ENCODE data around the gene TIMP2.
"Not testable (repeated sequence)": the region's sequence is repeated elsewhere in the genome, so short reads cannot be mapped to it uniquely, and the experiment has no call there.

TIMP2 gene

DNA sequence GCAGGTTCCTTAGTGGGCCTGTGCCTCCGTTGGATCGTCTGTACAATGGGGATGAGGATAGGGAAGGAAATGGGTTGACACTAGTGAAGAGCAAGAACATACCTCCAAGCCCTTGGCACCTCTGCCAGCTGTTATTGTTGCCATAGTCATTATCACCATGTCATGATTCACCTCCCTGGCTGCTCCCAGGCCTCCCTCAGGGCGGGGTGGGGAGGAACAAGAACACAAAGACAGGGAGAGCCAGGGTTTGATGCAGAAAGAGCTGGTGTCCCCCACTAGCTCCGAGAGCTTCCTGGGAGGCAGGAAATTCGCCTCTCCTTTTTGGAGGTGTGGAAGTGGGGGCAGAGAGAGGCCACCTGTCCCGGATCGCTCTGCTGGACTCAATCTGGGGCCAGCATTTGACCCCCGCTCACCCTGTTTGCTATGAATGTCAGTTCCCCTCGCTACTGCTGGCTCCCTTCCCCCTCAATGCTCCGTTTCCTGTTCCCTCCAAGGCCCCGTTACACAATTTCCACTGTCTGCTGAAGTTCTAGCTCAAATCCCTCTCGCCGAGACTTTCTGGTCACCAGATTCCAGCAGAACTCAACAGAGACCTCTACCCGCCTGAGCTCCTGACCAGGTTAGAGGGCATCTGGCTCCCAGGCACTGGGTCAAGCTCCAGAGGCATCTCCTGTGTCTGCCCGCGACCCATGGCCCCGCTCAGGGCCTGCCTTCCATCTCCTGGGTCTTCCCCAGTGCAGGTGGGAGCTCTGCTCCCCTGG, 9.1 kb downstream of the TIMP2 start:
- Histone ChIP-seq H3K27me3 (ENCODE audit: control insufficient read depth, insufficient read depth, low read length) (no peaks in the 10 kb centered on the region), H3K4me3 (ENCODE audit: low read depth, low read length) (no peak overlapping the region), H3K9ac (ENCODE audit: low read length) (no peak overlapping the region), H3K4me1 (ENCODE audit: control insufficient read depth, insufficient read depth, low read length) (peaks cover 11% of the 10 kb centered on the region), H3K9me3 (ENCODE audit: control insufficient read depth, insufficient read depth, low read depth, low read length) (no peaks in the 10 kb centered on the region), H3K36me3 (ENCODE audit: control insufficient read depth, insufficient read depth, low read length) (no peaks in the 10 kb centered on the region; the same call in 1 of the 2 replicates), H3K27ac (ENCODE audit: low read depth, low read length) (no peak overlapping the region)

DNA sequence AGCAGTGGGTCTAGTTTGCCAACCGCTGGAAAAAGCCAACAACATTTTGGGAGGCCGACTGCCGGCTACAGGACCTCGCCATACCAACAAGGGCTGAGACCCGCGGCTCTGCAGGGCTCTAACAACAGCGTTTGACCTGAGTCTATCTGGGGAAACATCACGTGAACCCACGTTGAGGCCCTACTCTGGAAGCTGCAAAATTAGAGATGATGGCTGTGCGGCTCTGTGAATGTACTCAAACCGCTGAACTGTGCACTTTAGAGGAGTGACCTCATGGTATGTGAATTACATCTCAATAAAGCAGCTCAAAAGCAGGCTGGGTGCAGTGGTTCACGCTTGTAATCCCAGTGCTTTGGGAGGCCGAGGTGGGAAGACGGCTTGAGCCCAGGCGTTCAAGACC, 12.1 kb downstream of the TIMP2 start:
- Histone ChIP-seq H3K4me3 (ENCODE audit: low read depth, low read length) (no peak overlapping the region), H3K36me3 (ENCODE audit: control insufficient read depth, insufficient read depth, low read length) (no peaks in the 10 kb centered on the region; the same call in 1 of the 2 replicates), H3K9me3 (ENCODE audit: control insufficient read depth, insufficient read depth, low read depth, low read length) (no peaks in the 10 kb centered on the region), H3K4me1 (ENCODE audit: control insufficient read depth, insufficient read depth, low read length) (peaks cover 15% of the 10 kb centered on the region), H3K9ac (ENCODE audit: low read length) (no peak overlapping the region), H3K27me3 (ENCODE audit: control insufficient read depth, insufficient read depth, low read length) (no peaks in the 10 kb centered on the region), H3K27ac (ENCODE audit: low read depth, low read length) (no peak overlapping the region)

- Histone ChIP-seq H3K27ac (ENCODE audit: low read depth, low read length) (no peak overlapping the region), H3K4me1 (ENCODE audit: control insufficient read depth, insufficient read depth, low read length) (peaks cover 15% of the 10 kb centered on the region), H3K4me3 (ENCODE audit: low read depth, low read length) (no peak overlapping the region), H3K9ac (ENCODE audit: low read length) (no peak overlapping the region), H3K27me3 (ENCODE audit: control insufficient read depth, insufficient read depth, low read length) (no peaks in the 10 kb centered on the region), H3K9me3 (ENCODE audit: control insufficient read depth, insufficient read depth, low read depth, low read length) (no peaks in the 10 kb centered on the region), H3K36me3 (ENCODE audit: control insufficient read depth, insufficient read depth, low read length) (no peaks in the 10 kb centered on the region; the same call in 1 of the 2 replicates)
These were observed 13.1 kb downstream of the TIMP2 start for GRCh38 chr17:78912082-78912481.

DNA sequence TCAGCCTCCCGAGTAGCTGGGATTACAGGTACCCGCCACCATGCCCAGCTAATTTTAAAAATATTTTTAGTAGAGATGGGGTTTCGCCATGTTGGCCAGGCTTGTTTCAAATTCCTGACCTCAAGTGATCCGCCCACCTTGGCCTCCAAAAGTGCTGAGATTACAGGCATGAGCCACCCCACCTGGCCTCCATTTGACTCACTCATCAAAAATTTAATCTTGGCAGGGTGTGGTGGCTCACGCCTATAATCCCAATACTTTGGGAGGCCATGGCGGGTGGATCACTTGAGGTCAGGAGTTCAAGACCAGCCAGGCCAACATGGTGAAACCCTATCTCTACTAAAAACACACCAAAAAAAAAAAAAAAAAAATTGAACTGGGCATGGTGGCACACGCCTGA, 13.6 kb downstream of the TIMP2 start:
- H3K4me1 ChIP-seq (ENCODE audit: control insufficient read depth, insufficient read depth, low read length): peaks cover 12% of the 10 kb centered on the region
- H3K36me3 ChIP-seq (ENCODE audit: control insufficient read depth, insufficient read depth, low read length); H3K27me3 ChIP-seq (ENCODE audit: control insufficient read depth, insufficient read depth, low read length); H3K4me3 ChIP-seq (ENCODE audit: low read depth, low read length); H3K27ac ChIP-seq (ENCODE audit: low read depth, low read length); H3K9me3 ChIP-seq (ENCODE audit: control insufficient read depth, insufficient read depth, low read depth, low read length); H3K9ac ChIP-seq (ENCODE audit: low read length): not testable (repeated sequence)

DNA sequence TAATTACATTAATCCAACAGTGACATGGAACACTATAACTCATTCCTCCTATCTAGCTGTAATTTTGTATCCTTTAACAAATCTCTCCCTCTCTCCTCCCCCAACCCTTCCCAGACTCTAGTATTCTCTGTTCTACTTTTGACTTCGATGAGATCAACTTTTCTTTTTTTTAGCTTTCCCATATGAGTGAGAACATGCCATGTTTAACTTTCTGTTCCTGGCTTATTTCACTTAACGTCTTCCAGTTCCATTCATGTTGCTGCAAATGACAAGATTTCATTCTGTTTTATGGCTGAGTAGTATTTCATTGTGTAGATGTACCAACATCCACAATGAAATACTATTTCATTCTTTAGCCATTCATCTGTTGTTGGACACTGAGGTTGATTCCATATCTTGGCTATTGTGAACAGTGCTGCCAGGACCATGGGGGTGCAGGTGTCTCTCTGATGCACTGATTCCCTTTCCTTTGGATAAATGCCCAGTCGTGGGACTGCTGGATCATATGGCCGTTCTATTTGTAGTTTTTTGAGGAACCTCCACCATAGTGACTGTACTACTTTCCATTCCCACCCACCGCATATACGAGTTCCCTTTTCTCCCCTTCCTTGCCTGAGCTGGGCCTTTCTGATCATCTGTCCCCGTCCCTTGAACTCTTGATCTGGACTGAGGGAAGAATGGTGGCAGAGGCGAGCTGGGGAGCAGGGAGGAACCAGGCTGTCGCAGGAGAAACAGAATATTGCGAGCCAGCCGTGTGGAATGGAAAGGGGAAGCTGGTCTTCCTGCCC, 14.5 kb downstream of the TIMP2 start:
- no peaks in the 10 kb centered on the region; the same call in 1 of the 2 replicates for H3K36me3 ChIP-seq (ENCODE audit: control insufficient read depth, insufficient read depth, low read length)
- H3K4me3 ChIP-seq (ENCODE audit: low read depth, low read length): no peak overlapping the region
- no peak overlapping the region for H3K27ac ChIP-seq (ENCODE audit: low read depth, low read length)
- H3K27me3 ChIP-seq (ENCODE audit: control insufficient read depth, insufficient read depth, low read length): no peaks in the 10 kb centered on the region
- no peaks in the 10 kb centered on the region for H3K9me3 ChIP-seq (ENCODE audit: control insufficient read depth, insufficient read depth, low read depth, low read length)
- peaks cover 4% of the 10 kb centered on the region; the same call in 1 of the 2 replicates for H3K4me1 ChIP-seq (ENCODE audit: control insufficient read depth, insufficient read depth, low read length)
- no peak overlapping the region for H3K9ac ChIP-seq (ENCODE audit: low read length)

DNA sequence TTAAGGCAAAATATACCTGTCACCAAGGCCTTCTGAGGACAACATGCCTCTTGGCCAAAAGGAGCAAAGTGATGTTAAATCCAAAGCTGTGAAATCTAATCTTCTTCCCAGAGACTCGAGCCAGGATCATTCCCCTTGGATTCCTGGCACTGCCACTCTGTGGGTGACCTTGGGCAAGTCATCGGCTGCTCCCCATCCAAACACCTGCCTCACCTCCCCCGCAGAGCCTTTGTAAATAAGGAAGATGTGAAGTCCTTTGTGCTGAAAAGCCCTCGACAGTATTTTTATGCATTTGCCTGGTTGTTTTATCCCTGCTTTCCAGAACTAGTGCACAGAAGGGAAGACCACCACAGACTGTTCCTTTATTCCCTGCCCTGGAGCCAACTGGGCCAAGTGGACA, 16.8 kb downstream of the TIMP2 start:
- Histone ChIP-seq H3K4me3 (ENCODE audit: low read depth, low read length) (no peak overlapping the region), H3K9me3 (ENCODE audit: control insufficient read depth, insufficient read depth, low read depth, low read length) (no peaks in the 10 kb centered on the region), H3K27me3 (ENCODE audit: control insufficient read depth, insufficient read depth, low read length) (no peaks in the 10 kb centered on the region), H3K27ac (ENCODE audit: low read depth, low read length) (no peak overlapping the region), H3K4me1 (ENCODE audit: control insufficient read depth, insufficient read depth, low read length) (peaks cover 4% of the 10 kb centered on the region; the same call in 1 of the 2 replicates), H3K36me3 (ENCODE audit: control insufficient read depth, insufficient read depth, low read length) (no peaks in the 10 kb centered on the region; the same call in 1 of the 2 replicates), H3K9ac (ENCODE audit: low read length) (no peak overlapping the region)

- peaks cover 4% of the 10 kb centered on the region; the same call in 1 of the 2 replicates for H3K4me1 ChIP-seq (ENCODE audit: control insufficient read depth, insufficient read depth, low read length)
- no peak overlapping the region for H3K27ac ChIP-seq (ENCODE audit: low read depth, low read length)
- no peak overlapping the region for H3K4me3 ChIP-seq (ENCODE audit: low read depth, low read length)
- H3K9me3 ChIP-seq (ENCODE audit: control insufficient read depth, insufficient read depth, low read depth, low read length): no peaks in the 10 kb centered on the region
- no peak overlapping the region for H3K9ac ChIP-seq (ENCODE audit: low read length)
- 0 out of 2 replicates have a peak, but pooled peaks cover 4% of the 10 kb centered on the region for H3K36me3 ChIP-seq (ENCODE audit: control insufficient read depth, insufficient read depth, low read length)
- no peaks in the 10 kb centered on the region for H3K27me3 ChIP-seq (ENCODE audit: control insufficient read depth, insufficient read depth, low read length)
These were observed 19.6 kb downstream of the TIMP2 start for GRCh38 chr17:78905541-78905940.

DNA sequence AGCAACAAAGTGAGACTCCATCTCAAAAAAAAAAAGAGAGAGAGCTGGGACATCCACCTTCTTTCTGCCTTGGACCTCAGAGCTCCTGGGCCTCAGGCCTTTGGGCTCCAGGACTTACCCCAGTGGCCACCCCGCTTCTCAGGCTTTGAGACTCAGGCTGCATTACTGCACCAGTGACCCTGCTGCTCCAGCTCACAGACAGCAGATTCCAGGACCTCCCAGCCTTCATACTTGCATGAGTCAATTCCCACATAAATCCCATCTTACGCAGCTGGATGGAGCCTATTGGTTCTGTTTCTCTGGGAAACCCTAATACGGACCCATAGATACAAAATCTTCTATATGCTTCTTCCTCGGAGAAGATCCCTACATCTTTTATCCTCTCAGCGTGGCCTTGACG, 20.1 kb downstream of the TIMP2 start:
- Histone ChIP-seq H3K27me3 (ENCODE audit: control insufficient read depth, insufficient read depth, low read length) (no peaks in the 10 kb centered on the region), H3K9me3 (ENCODE audit: control insufficient read depth, insufficient read depth, low read depth, low read length) (no peaks in the 10 kb centered on the region), H3K27ac (ENCODE audit: low read depth, low read length) (no peak overlapping the region), H3K9ac (ENCODE audit: low read length) (no peak overlapping the region), H3K4me1 (ENCODE audit: control insufficient read depth, insufficient read depth, low read length) (peaks cover 4% of the 10 kb centered on the region; the same call in 1 of the 2 replicates), H3K36me3 (ENCODE audit: control insufficient read depth, insufficient read depth, low read length) (0 out of 2 replicates have a peak, but pooled peaks cover 4% of the 10 kb centered on the region), H3K4me3 (ENCODE audit: low read depth, low read length) (no peak overlapping the region)

- Histone ChIP-seq H3K36me3 (ENCODE audit: control insufficient read depth, insufficient read depth, low read length) (0 out of 2 replicates have a peak, but pooled peaks cover 4% of the 10 kb centered on the region), H3K9me3 (ENCODE audit: control insufficient read depth, insufficient read depth, low read depth, low read length) (no peaks in the 10 kb centered on the region), H3K4me3 (ENCODE audit: low read depth, low read length) (no peak overlapping the region), H3K9ac (ENCODE audit: low read length) (no peak overlapping the region), H3K27ac (ENCODE audit: low read depth, low read length) (no peak overlapping the region), H3K27me3 (ENCODE audit: control insufficient read depth, insufficient read depth, low read length) (no peaks in the 10 kb centered on the region), H3K4me1 (ENCODE audit: control insufficient read depth, insufficient read depth, low read length) (peaks cover 10% of the 10 kb centered on the region)
These were observed 20.8 kb downstream of the TIMP2 start for GRCh38 chr17:78904371-78904770.

GRCh38 chr17:78903101-78903779, 21.9 kb downstream of the TIMP2 start, which contains the start of gene CEP295NL:
Gene CEP295NL, minus strand, starts transcription at chr17:78903201. Its CDS starts 1,373 bp downstream, at chr17:78901828.
- Histone ChIP-seq H3K36me3 (ENCODE audit: control insufficient read depth, insufficient read depth, low read length) (0 out of 2 replicates have a peak, but pooled peaks cover 4% of the 10 kb centered on the region), H3K27me3 (ENCODE audit: control insufficient read depth, insufficient read depth, low read length) (no peaks in the 10 kb centered on the region), H3K4me3 (ENCODE audit: low read depth, low read length) (no peak within 1 kb of the TSS), H3K27ac (ENCODE audit: low read depth, low read length) (no peak within 1 kb of the TSS), H3K9ac (ENCODE audit: low read length) (no peak within 1 kb of the TSS), H3K4me1 (ENCODE audit: control insufficient read depth, insufficient read depth, low read length) (peaks cover 10% of the 10 kb centered on the region), H3K9me3 (ENCODE audit: control insufficient read depth, insufficient read depth, low read depth, low read length) (no peaks in the 10 kb centered on the region)
